SHP77 (cell line): ENCODE results near the gene GALNT9.
"Not testable (repeated sequence)": the region's sequence is repeated elsewhere in the genome, so short reads cannot be mapped to it uniquely, and the experiment has no call there.

ENCODE experiments used
- DNase-seq, 2 experiments: peaks; one replicate each; lab custom pipeline; 2025; lab: John Stamatoyannopoulos, UW

GALNT9 gene

GRCh38 chr12:132312516-132312915 lies 16.9 kb downstream of the GALNT9 start:
- no peak for DNase-seq

- no peak for DNase-seq
Measured at GRCh38 chr12:132311201-132311915, 18.0 kb downstream of the GALNT9 start.

- no peak for DNase-seq
Measured at GRCh38 chr12:132310181-132311040, 19.0 kb downstream of the GALNT9 start.

GRCh38 chr12:132309596-132310086 lies 19.7 kb downstream of the GALNT9 start:
- DNase-seq: no peak

GRCh38 chr12:132308853-132309595 lies 20.4 kb downstream of the GALNT9 start:
- DNase-seq: no peak

GRCh38 chr12:132307976-132308852 lies 21.2 kb downstream of the GALNT9 start:
- DNase-seq: no peak

- DNase-seq: no peak
Measured at GRCh38 chr12:132306885-132307191, 22.6 kb downstream of the GALNT9 start.

- DNase-seq: no peak
Measured at GRCh38 chr12:132305991-132306884, 23.2 kb downstream of the GALNT9 start.

GRCh38 chr12:132305560-132305966 lies 23.8 kb downstream of the GALNT9 start:
- no peak for DNase-seq

GRCh38 chr12:132304866-132305265 lies 24.5 kb downstream of the GALNT9 start:
- DNase-seq: not testable (repeated sequence)

GRCh38 chr12:132303853-132304373 lies 25.5 kb downstream of the GALNT9 start:
- DNase-seq: not testable (repeated sequence)

GRCh38 chr12:132302466-132303358 lies 26.7 kb downstream of the GALNT9 start:
- no peak for DNase-seq

GRCh38 chr12:132300789-132301722 lies 28.3 kb downstream of the GALNT9 start:
- DNase-seq: no peak

- DNase-seq: no peak
Measured at GRCh38 chr12:132296063-132296462, 33.3 kb downstream of the GALNT9 start.

GRCh38 chr12:132295561-132295960 lies 33.8 kb downstream of the GALNT9 start:
- not testable (repeated sequence) for DNase-seq

GRCh38 chr12:132295101-132295526 lies 34.3 kb downstream of the GALNT9 start:
- DNase-seq: no peak

- DNase-seq: no peak
Measured at GRCh38 chr12:132294121-132295034, 35.0 kb downstream of the GALNT9 start.
